Fibroblast of villous mesenchyme (primary cell): ENCODE data around the gene TBX2. TPM values are rescaled to one million over a fixed set of nuclear protein-coding genes. Genes with fewer than 3 reads are reported as not detected.

Experiments
- DNase-seq: peaks from one replicate; pipeline ENCODE4 v3.0.0-alpha.2; 2010; ENCODE audit warnings: low read depth
- H3K4me3 ChIP-seq: 2 replicates; pipeline ENCODE4 v1.5.1; 2011; ENCODE audit warnings: low read depth, mild to moderate bottlenecking, low read length
- CTCF ChIP-seq: IDR thresholded peaks from 2 replicates; pipeline ENCODE4 v1.5.1; 2012; ENCODE audit warnings: low read depth, mild to moderate bottlenecking, low read length; ENCODE audit not compliant: insufficient read depth
- total RNA-seq: library from RNA; depleted of rRNA; stranded (reverse); fragments of >200 nt; gene quantifications from 2 replicates; pipeline ENCODE4 v1.2.3, GENCODE V29; 2012

Gene TBX2
- total RNA-seq, 1 donor = 12.5 TPM

- peak overlapping the region; percentile 44 for H3K4me3 ChIP-seq
- DNase-seq = no peak
- TF ChIP-seq CTCF = no peak
Observed at GRCh38 chr17:61408151-61409041, 8.8 kb downstream of the TBX2 start.

- DNase-seq = peak; percentile 77
- peak; percentile 49 for TF ChIP-seq CTCF
Observed at GRCh38 chr17:61409301-61410112, 9.9 kb downstream of the TBX2 start.

GRCh38 chr17:61410141-61411010 lies 10.7 kb downstream of the TBX2 start:
- H3K4me3 ChIP-seq = peak overlapping the region; percentile 35
- DNase-seq = peak; percentile 88
- peak; percentile 65 for TF ChIP-seq CTCF

More at GRCh38 chr17:61409301-61410112, 9.9 kb downstream of the TBX2 start:
- H3K4me3 ChIP-seq = peak overlapping the region; percentile 44

- DNase-seq = no peak
- no peak for TF ChIP-seq CTCF
- peak overlapping the region; percentile 66 for H3K4me3 ChIP-seq
Observed at GRCh38 chr17:61411011-61411260, 11.3 kb downstream of the TBX2 start.

GRCh38 chr17:61411261-61412142 lies 11.9 kb downstream of the TBX2 start:
- peak; percentile 80 for DNase-seq
- TF ChIP-seq CTCF = peak; percentile 12
- H3K4me3 ChIP-seq = peak overlapping the region; percentile 66
